CD4-positive, alpha-beta T cell treated with Interleukin-10 for 1 hour (primary cell): ENCODE results near the gene BACH1.
A peak's percentile ranks its signal among the peaks of the same experiment; 100 is the strongest.

ENCODE experiments used
- DNase-seq: peaks from one replicate; pipeline ENCODE4 v3.0.0-alpha.2; 2020

The BACH1 gene

GRCh38 chr21:29295066-29295650 lies 3.6 kb upstream of the BACH1 start:
- peak; percentile 73 for DNase-seq

DNA sequence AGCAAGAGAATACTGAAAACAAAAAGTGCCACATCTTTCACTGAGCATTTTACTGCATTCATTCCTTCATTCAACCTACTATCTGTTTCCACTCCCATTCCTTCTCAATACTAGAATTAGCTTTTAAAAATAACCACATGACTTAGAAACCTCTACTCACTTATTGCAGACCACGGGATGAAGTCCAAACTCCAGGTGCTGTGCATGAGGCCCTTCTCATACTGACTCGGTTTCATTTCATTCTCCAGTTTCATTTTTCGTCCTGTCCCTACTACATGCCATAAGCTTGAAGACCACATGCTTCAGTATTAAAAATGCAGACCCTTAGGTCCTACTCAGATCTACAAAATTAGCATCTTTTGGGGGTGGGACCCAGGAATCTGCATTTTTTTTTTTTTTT lies 2.3 kb upstream of the BACH1 start:
- no peak for DNase-seq

- DNase-seq = no peak
These were observed 1.0 kb upstream of the BACH1 start for GRCh38 chr21:29297483-29298347.

- DNase-seq = peak; percentile 72
These were observed 559 bp downstream of the BACH1 start for GRCh38 chr21:29299046-29299915.

DNA sequence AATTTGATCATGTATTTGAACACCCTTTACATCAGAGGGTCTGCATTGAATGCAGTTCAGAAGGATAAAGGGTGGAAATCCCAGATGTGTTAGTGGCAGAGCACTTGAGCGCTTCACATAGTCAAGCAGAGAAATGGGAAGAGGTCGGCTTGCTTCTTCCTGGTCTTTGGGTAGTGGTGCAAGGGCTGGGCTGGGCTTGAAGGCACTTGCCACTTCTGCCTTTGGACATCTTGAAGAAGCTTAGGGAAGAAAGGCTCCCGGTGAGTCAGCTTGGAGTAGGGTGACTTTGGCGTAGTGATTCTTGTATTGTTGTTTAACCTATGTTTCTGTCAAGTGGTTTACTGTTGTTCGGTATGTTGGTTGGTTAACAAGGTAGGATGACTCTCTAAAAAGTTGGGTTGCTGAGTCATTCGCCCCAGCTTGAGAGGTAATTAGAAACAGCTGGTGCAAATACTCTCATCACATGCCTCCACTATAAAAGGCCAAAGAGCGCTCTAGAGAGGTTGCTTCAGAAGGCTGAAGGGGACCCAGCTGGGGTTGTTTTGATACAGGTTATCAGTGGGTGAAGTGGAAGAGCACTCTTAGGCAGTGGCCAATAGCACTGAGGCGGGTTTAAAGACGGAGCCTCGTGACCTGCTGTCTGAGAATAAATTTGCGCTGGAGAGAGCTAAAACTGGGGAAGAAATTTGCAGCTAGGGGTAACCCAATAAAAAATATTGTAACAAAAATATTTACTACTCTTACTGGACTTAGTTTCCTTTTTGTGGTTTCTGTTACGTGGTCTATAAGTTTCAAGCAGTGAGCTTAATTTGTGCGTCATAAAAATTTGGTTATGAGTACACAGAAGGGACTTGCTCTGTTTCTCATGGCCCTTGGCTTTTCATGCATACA lies 1.4 kb downstream of the BACH1 start:
- peak; percentile 50 for DNase-seq

DNA sequence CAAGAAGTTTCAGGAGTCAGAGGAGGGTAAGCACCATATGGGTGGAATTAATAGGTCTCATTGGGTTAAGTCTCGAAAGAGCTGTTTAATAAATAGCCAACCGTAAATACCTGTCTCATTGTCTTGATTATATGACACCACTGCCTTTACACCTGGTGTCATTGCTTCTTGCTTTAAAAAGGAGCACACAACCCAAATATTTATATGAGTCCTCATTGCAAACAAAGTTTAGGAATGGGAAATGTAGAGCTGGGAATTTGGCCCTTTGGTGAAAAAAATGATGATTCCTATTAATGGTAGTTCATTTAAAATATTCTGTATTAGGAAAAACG lies 2.1 kb downstream of the BACH1 start:
- DNase-seq = no peak

DNA sequence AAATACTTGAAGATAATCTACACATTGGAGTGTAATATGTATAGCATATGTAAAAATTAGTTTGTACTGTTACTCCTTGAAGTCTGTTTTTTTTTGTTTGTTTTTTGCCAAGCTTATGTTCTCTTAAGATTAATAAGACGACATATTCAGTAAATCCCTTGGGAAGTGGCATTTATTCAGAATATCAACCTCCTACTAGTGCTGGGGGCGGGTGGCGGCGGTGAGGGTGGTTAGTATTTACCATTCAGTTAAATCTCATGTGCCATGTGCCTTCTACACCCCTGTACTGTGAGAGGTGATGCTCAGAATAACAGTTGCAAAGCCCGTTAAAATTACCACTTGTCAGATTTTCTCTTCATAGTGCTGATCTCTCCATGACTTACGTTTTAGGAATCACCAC lies 3.0 kb downstream of the BACH1 start:
- no peak for DNase-seq

DNA sequence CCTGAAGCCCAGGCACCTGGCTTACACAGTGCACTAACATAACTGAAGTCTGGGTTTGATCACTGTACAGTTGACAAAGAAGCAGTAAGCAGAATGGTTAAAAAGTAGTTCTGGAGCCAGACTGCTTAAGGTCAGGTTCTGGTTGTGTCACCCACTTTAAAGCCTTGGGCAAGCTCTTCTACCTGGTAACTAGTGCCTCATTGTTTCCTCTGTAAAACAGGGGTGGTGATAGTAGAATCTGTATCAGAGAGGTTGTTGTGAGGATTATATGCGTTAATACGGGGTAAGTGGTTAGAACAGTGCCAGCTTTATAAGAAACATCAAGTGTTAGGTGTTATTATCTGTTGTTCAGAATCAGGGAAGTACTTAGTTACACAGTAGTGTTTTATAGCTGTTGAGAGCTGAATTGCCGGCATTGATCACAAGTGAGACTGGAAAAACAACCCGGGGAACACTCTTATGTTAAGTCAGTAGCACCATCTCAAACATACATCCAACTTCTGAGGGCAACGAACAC lies 3.7 kb downstream of the BACH1 start:
- no peak for DNase-seq

GRCh38 chr21:29303288-29303687 lies 4.6 kb downstream of the BACH1 start:
- no peak for DNase-seq

- no peak for DNase-seq
These were observed 5.9 kb downstream of the BACH1 start for GRCh38 chr21:29304597-29304996.

DNA sequence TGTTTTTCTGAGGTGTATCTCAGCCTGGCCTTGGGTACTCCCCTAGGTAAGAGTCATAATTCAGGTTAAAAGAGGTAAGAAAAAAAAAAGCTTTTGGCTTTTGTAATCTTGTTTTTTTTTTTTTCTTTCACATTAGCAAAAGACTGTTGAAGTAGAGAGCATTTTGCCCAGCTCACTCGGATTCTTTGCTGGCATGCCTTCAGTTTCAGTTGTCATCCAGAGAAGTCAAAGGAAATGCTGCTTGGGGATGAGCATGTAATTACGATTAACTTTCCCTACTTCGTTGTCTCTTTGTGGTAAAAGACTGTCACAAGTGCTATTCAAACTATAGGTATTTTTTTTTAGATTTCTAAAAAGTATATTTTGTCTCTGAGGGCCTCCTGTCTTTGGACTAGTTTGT lies 6.3 kb downstream of the BACH1 start:
- DNase-seq = no peak

DNA sequence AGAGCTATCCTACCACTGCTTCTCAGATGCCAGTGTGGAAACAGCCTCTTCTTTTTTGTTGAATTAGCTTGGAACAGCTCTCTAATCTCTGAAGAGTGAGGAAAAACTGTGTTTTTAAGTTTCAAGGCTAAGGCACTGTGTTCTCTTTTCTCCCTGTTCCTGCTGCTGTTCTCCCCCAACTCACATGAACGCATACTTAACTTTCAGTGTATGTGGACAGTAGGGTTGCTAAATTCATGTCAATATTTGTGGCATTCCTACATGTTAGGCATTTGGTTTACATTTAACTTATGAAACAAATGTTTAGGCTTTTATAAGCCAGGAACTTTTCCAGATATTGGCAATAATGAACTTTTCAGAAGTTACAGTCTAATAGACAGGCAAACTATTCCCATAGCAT lies 6.8 kb downstream of the BACH1 start:
- no peak for DNase-seq

- no peak for DNase-seq
These were observed 8.2 kb downstream of the BACH1 start for GRCh38 chr21:29306920-29307319.

DNA sequence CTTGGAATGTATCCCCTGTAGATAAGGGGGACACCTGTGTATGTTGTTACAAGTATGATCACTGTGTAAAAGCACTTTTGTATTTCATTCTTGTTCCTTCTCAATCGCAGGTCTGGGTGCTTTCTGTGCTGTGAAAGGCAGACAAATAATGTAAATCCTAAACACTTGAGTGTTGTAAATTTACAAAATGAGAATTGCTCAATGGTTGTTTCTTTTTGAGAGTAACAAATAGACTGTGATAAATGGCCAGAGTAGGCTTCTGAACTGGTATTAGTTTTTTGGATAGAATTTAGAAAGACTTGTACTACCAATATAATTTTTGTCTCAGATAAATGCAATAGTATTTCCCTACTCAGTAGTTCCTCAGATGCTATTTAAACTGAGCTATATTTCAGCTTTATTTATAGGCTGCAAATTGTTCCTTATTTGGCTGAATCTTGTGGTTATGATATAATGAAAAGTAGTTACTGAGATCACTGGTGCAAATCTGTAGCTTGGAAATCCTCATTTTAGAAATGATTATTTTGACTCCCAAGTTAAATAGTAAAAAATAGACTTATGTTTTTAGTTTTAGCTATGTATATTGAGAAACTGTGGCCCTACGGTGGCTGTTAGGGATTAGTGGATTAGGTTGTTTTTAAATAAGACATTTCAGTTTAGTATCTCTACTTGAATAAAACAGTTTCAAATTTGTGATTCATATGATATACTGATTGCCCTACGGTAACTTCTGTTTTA lies 9.2 kb downstream of the BACH1 start:
- no peak for DNase-seq

DNA sequence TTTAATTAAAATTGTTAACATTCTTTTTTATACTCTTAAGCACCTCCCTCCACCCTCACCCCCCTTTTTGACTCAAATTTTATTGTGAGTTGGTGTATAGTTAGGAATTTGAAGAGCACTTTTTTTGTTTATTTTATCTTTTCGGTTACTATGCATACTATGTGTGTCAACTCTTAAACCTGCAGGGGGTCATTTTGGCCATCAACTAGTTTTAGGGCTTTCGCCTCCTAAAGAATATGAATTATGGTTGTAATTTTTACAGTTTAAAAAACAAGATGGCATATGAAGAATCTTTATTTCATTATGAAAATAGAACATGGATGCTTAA lies 9.7 kb downstream of the BACH1 start:
- no peak for DNase-seq

GRCh38 chr21:29309703-29310102 lies 11.0 kb downstream of the BACH1 start:
- DNase-seq = no peak

- DNase-seq = no peak
These were observed 13.1 kb downstream of the BACH1 start for GRCh38 chr21:29311802-29312201.

GRCh38 chr21:29312981-29313380 lies 14.3 kb downstream of the BACH1 start:
- DNase-seq = no peak

DNA sequence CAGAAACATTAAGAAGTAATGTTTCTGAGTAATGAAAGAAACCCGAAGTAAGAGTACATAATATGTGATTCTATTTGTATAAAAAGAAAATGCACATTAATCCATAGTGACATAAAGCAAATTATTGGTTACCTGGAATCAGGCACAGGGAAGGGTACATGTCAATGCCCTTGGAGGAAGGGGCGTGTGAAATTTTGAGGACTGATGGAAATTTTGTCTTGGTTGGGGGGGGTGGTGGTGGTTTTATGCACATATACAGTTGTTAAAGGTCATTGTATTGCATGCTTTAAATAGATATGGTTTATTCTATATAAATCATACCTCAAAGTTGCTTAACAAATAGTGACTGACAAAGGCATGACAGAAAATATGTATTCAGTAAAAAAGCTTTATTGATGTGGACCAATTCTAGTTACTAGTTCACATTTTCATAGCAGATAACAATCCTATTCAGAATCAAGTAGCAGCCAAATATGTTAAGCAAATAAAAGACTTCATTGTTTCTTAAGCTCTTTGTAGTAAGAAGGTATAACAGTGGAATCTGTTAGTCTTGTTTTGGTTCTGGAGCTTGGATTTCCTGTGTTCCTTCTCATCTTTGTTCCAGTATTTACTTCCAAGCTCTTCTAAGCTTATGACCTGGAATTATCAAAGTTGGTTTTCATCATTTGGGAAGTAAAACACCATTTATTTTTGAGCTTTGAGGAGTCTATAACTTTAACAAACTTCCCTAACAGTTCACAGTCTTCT lies 15.1 kb downstream of the BACH1 start:
- no peak for DNase-seq

DNA sequence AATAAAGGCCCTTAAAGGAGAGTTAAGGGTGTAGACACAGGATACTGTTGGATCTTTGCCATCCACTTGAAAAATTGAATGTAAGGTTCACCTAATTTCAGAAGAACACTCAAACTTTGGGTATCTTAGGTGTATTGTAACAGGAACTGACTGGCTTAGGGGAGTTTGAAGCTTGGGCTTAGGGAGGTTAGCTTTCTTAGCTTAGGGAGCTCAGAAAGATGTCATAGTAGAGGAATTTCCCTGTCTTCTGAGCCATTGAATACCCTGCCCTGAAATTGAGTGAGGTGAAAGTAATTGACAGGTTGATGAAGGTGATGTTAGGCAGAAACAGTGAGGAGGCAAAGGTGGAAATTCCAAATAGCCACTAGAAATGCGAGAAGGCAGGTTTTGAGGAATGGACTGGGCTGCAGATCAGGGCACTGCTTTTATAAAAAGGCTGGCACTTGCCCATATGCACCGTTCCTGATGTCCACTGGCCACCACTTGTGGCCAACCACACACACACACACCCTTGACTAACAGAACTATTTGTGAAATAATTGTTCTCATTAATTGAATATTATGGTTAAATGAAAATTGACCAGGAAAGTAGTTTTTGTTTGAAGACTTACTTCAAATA lies 16.5 kb downstream of the BACH1 start:
- DNase-seq = no peak
